Measurements from ENCODE around the gene KIZ.

Gene KIZ

GRCh38 chr20:21104921-21105320, 21.0 kb upstream of the KIZ start:
- no peaks in the 10 kb centered on the region for H3K36me3 ChIP-seq (ENCODE audit: low read depth)
- H3K27me3 ChIP-seq (ENCODE audit: insufficient read depth, poor library complexity, severe bottlenecking) = peaks cover 98% of the 10 kb centered on the region
- DNase-seq (ENCODE audit: low spot score) (no peak), ATAC-seq (ENCODE audit: low read depth) (no peak)
- no peaks in the 10 kb centered on the region for H3K9me3 ChIP-seq (ENCODE audit: severe bottlenecking)
- H3K4me3 ChIP-seq (ENCODE audit: severe bottlenecking) = no peak overlapping the region
- no peak for TF ChIP-seq CTCF (IDR thresholded peaks at IDR 0.05; ENCODE audit: poor library complexity, severe bottlenecking)
- H3K27ac ChIP-seq (ENCODE audit: poor library complexity, severe bottlenecking) = no peak overlapping the region
- peaks cover 4% of the 10 kb centered on the region for H3K4me1 ChIP-seq (ENCODE audit: insufficient read depth, poor library complexity, severe bottlenecking)

GRCh38 chr20:21105429-21106170, 20.3 kb upstream of the KIZ start:
- Histone ChIP-seq H3K27me3 (ENCODE audit: insufficient read depth, poor library complexity, severe bottlenecking) (peaks cover 96% of the 10 kb centered on the region), H3K27ac (ENCODE audit: poor library complexity, severe bottlenecking) (no peak overlapping the region), H3K4me3 (ENCODE audit: severe bottlenecking) (no peak overlapping the region), H3K4me1 (ENCODE audit: insufficient read depth, poor library complexity, severe bottlenecking) (peaks cover 2% of the 10 kb centered on the region), H3K36me3 (ENCODE audit: low read depth) (no peaks in the 10 kb centered on the region), H3K9me3 (ENCODE audit: severe bottlenecking) (no peaks in the 10 kb centered on the region)
- DNase-seq (ENCODE audit: low spot score) (no peak), ATAC-seq (ENCODE audit: low read depth) (peak; percentile 42)
- TF ChIP-seq CTCF (IDR thresholded peaks at IDR 0.05; ENCODE audit: poor library complexity, severe bottlenecking) = no peak

- no peak for TF ChIP-seq CTCF (IDR thresholded peaks at IDR 0.05; ENCODE audit: poor library complexity, severe bottlenecking)
- no peak within 1 kb of the TSS for H3K4me3 ChIP-seq (ENCODE audit: severe bottlenecking)
These were observed 19.5 kb upstream of the KIZ start, which contains the start of gene LINC00237 for GRCh38 chr20:21106171-21107017. Gene LINC00237, minus strand, starts transcription at chr20:21106358.

GRCh38 chr20:21109144-21109543, 16.7 kb upstream of the KIZ start:
- ATAC-seq (ENCODE audit: low read depth) = no peak
- H3K4me1 ChIP-seq (ENCODE audit: insufficient read depth, poor library complexity, severe bottlenecking) = no peaks in the 10 kb centered on the region
- H3K36me3 ChIP-seq (ENCODE audit: low read depth) = no peaks in the 10 kb centered on the region
- no peak for TF ChIP-seq CTCF (IDR thresholded peaks at IDR 0.05; ENCODE audit: poor library complexity, severe bottlenecking)
- peaks cover 73% of the 10 kb centered on the region for H3K27me3 ChIP-seq (ENCODE audit: insufficient read depth, poor library complexity, severe bottlenecking)
- no peak overlapping the region for H3K4me3 ChIP-seq (ENCODE audit: severe bottlenecking)
- no peak overlapping the region for H3K27ac ChIP-seq (ENCODE audit: poor library complexity, severe bottlenecking)
- no peak for DNase-seq (ENCODE audit: low spot score)
- no peaks in the 10 kb centered on the region for H3K9me3 ChIP-seq (ENCODE audit: severe bottlenecking)

More at GRCh38 chr20:21106171-21107017, 19.5 kb upstream of the KIZ start, which contains the start of gene LINC00237:
- ATAC-seq (ENCODE audit: low read depth) (no peak), DNase-seq (ENCODE audit: low spot score) (no peak)
- H3K27me3 ChIP-seq (ENCODE audit: insufficient read depth, poor library complexity, severe bottlenecking) = peaks cover 88% of the 10 kb centered on the region
- H3K27ac ChIP-seq (ENCODE audit: poor library complexity, severe bottlenecking) = no peak within 1 kb of the TSS
- H3K4me1 ChIP-seq (ENCODE audit: insufficient read depth, poor library complexity, severe bottlenecking) = no peaks in the 10 kb centered on the region
- no peaks in the 10 kb centered on the region for H3K9me3 ChIP-seq (ENCODE audit: severe bottlenecking)
- H3K36me3 ChIP-seq (ENCODE audit: low read depth) = no peaks in the 10 kb centered on the region

Data from RWPE2 (cell line).